Naive B cell (primary cell): Measurements from ENCODE around the gene IFNGR2. TPM values are rescaled to one million over a fixed set of nuclear protein-coding genes. Genes with fewer than 3 reads are reported as not detected.
A peak's percentile ranks its signal among the peaks of the same experiment; 100 is the strongest.

Source experiments
- ATAC-seq, 2 donors: fragments of 150-1000 bp; cut with Tn5 transposase; 2 replicates each; pipeline ENCODE4 v1.10.0; 2021; ENCODE audit warnings: low read depth in 2 of 2, mild to moderate bottlenecking in 2 of 2, moderate library complexity in 2 of 2
- DNase-seq: peaks from one replicate; pipeline ENCODE4 v3.0.0; 2022
- H3K27ac Mint-ChIP-seq, 6 donors: one replicate each; pipeline ENCODE4 v1.8.0; 2020 to 2022; ENCODE audit warnings: mild to moderate bottlenecking in 6 of 6, mixed read lengths in 6 of 6, moderate library complexity in 5 of 6, inconsistent platforms in 2 of 6
- H3K27me3 Mint-ChIP-seq, 3 donors: one replicate each; pipeline ENCODE4 v1.8.0; 2021 to 2022; ENCODE audit warnings: mixed read lengths in 3 of 3, mild to moderate bottlenecking in 1 of 3
- H3K36me3 Mint-ChIP-seq, 2 donors: one replicate each; pipeline ENCODE4 v1.8.0; 2020 to 2022; ENCODE audit warnings: mixed read lengths in 2 of 2, inconsistent platforms in 1 of 2, mild to moderate bottlenecking in 1 of 2
- H3K4me1 Mint-ChIP-seq, 3 donors: one replicate each; pipeline ENCODE4 v1.8.0; 2020 to 2022; ENCODE audit warnings: mixed read lengths in 3 of 3, inconsistent platforms in 1 of 3, mild to moderate bottlenecking in 1 of 3, moderate library complexity in 1 of 3
- H3K4me3 Mint-ChIP-seq, 8 donors: one replicate each; pipeline ENCODE4 v1.8.0; 2020 to 2022; ENCODE audit warnings: mild to moderate bottlenecking in 8 of 8, mixed read lengths in 8 of 8, moderate library complexity in 8 of 8, inconsistent platforms in 2 of 8
- H3K9me3 Mint-ChIP-seq, 7 donors: one replicate each; pipeline ENCODE4 v1.8.0; 2020 to 2022; ENCODE audit warnings: mixed read lengths in 7 of 7, mild to moderate bottlenecking in 5 of 7, inconsistent platforms in 2 of 7, moderate library complexity in 1 of 7
- polyA plus RNA-seq, 6 donors: library from polyadenylated mRNA; unstranded; fragments of 300-500 nt; fragmentation: Illumina TruSeq; gene quantifications; one replicate each; pipeline ENCODE4 v1.2.3, GENCODE V29; 2021; ENCODE audit warnings: low read depth in 6 of 6

Gene IFNGR2
- polyA plus RNA-seq, 6 donors from 2014 or later, result 120 to 177 (median 144) TPM

DNA sequence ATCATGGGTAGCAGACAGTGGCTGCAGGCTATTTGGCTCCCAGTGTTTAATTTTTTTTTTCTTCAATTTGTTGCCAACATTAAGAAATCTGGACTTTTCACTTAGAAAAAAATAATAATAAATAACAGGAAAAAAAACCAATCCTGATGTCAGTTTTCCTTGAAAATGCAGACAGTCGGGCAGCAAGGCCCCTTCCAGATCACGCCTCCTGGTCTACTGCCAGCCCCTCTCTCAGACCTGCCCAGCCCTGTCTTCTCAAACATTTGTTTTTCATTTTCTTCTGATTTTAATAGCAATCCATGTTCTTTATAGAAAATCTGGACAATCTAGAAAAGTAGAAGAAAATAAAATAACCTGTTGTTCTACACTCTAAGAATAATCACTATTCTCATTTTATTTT is 15.5 kb downstream of the IFNGR2 start:
- H3K36me3 Mint-ChIP-seq, result peaks cover 9 to 10% of the 10 kb centered on the region in 2 donors
- H3K4me1 Mint-ChIP-seq, result peaks cover 9 to 40% (median 26%) of the 10 kb centered on the region in 3 donors
- no peaks in the 10 kb centered on the region for H3K9me3 Mint-ChIP-seq
- ATAC-seq (no peak), DNase-seq (no peak)
- H3K27ac Mint-ChIP-seq, result peak overlapping the region in 3 of 6 donors; percentile 67 to 78 (median 72)
- H3K4me3 Mint-ChIP-seq, result no peak overlapping the region
- H3K27me3 Mint-ChIP-seq, result no peaks in the 10 kb centered on the region

DNA sequence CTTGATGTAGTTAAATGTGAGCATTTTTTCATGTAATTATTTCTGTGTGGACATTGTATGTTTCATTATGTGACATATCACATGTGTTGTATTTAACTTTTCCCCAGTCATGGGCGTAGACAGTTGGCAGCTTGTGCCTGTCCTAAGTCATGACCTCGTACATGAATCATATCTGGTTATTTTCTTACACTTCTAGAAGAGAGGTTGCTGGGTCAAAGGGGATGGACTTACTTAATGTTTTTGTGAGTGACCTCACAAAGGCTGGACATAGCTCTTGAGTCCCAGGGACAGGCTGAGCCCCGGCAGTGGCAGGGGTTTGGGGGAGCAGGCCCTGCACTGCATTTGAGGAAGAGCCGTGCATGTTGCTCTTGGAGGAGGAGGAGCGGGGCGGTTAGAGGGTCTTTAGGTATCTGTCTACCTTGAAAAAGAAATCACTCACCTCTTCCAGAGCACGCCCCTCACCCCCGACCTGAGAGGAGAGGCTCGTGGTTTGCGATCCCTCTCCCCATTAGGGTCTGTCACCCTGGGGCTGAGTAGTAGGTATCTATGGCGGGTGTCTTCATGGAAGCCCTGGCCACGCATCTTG is 16.4 kb downstream of the IFNGR2 start:
- no peak for ATAC-seq
- Mint-ChIP-seq H3K4me1 (peaks cover 9 to 37% (median 24%) of the 10 kb centered on the region in 3 donors), H3K4me3 (peak overlapping the region in 1 of 8 donors; percentile 42), H3K27ac (peak overlapping the region; percentile 47 to 86 (median 64)), H3K36me3 (peaks cover 9 to 10% of the 10 kb centered on the region in 2 donors), H3K9me3 (no peaks in the 10 kb centered on the region), H3K27me3 (no peaks in the 10 kb centered on the region)
- no peak for DNase-seq

DNA sequence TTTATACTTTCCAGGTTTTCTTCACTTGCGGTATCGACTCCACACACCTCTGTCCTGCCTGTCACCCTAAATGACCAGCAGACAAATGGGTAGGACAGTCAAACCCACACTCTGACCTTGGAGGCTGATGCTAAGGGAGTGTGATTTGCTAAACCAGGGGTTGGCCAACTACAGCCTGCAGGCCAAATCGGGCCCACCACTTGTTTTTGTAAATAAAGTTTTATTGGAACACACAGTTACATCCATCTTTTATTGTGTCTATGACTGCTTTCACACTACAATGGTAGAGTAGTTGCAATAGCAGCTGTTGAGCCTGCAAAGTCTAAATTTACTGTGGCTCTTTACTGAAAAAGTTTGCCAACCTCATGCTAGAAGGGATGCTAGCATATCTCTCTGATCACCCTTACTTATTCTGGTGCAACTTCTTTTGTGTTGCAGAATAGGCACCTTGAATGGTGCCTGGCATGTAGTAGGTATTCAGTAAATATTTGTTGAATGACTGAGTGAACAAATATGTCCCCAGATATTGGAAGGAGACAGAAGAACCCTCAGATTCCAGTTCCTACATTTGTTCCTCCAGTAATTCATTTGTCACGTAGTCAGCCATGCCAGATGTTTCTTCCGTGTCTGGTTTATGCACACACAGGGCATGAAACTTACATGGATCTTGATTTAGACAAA is 18.6 kb downstream of the IFNGR2 start:
- H3K27me3 Mint-ChIP-seq, result no peaks in the 10 kb centered on the region
- DNase-seq (no peak), ATAC-seq (no peak)
- H3K9me3 Mint-ChIP-seq, result no peaks in the 10 kb centered on the region
- peak overlapping the region in 1 of 6 donors; percentile 62 for H3K27ac Mint-ChIP-seq
- H3K4me3 Mint-ChIP-seq, result no peak overlapping the region
- H3K36me3 Mint-ChIP-seq, result peaks cover 9 to 10% of the 10 kb centered on the region in 2 donors
- H3K4me1 Mint-ChIP-seq, result peaks cover 7 to 22% (median 13%) of the 10 kb centered on the region in 3 donors

- no peak for DNase-seq
- Mint-ChIP-seq H3K27ac (peak overlapping the region in 3 of 6 donors; percentile 59 to 86 (median 82)), H3K9me3 (no peaks in the 10 kb centered on the region), H3K4me3 (no peak overlapping the region), H3K4me1 (peaks cover 7 to 27% (median 22%) of the 10 kb centered on the region in 3 donors), H3K27me3 (no peaks in the 10 kb centered on the region), H3K36me3 (peaks cover 10% of the 10 kb centered on the region in 2 donors)
- no peak for ATAC-seq
Measured at GRCh38 chr21:33424214-33424613, 21.0 kb downstream of the IFNGR2 start.

DNA sequence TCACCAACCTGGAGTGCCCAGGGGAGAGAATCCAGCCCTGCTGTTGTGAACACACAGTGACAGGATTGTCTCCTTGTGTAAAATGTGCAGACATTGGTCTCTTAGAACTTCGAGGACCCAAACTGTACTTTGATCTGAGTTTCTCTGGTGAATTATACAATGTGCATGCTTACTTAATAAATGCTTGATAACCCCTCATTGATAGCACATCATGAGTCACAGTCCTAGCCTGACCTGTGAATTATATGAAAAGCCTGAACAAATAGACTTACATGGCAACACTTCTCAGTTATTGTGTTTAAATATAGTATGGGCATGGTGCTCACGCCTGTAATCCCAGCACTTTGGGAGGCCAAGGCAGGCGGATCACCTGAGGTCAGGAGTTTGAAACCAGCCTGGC is 22.6 kb downstream of the IFNGR2 start:
- Mint-ChIP-seq H3K9me3 (no peaks in the 10 kb centered on the region), H3K27me3 (no peaks in the 10 kb centered on the region), H3K4me1 (peaks cover 4 to 21% (median 15%) of the 10 kb centered on the region in 3 donors), H3K36me3 (peaks cover 0 to 10% of the 10 kb centered on the region in 2 donors), H3K27ac (peak overlapping the region in 4 of 6 donors; percentile 13 to 80 (median 25)), H3K4me3 (no peak overlapping the region)
- DNase-seq, result no peak
- ATAC-seq, result no peak

- peak overlapping the region in 4 of 6 donors; percentile 37 to 88 (median 70) for H3K27ac Mint-ChIP-seq
Measured at GRCh38 chr21:33427051-33427450, 23.8 kb downstream of the IFNGR2 start.

GRCh38 chr21:33428669-33429068 is 25.5 kb downstream of the IFNGR2 start:
- peaks cover 14 to 20% of the 10 kb centered on the region in 2 donors for H3K36me3 Mint-ChIP-seq
- H3K9me3 Mint-ChIP-seq, result no peaks in the 10 kb centered on the region
- peak overlapping the region in 1 of 8 donors; percentile 30 for H3K4me3 Mint-ChIP-seq
- no peaks in the 10 kb centered on the region for H3K27me3 Mint-ChIP-seq
- DNase-seq, result no peak
- H3K4me1 Mint-ChIP-seq, result peaks cover 13 to 33% (median 26%) of the 10 kb centered on the region in 3 donors
- ATAC-seq, result no peak
- peak overlapping the region in 5 of 6 donors; percentile 36 to 74 (median 60) for H3K27ac Mint-ChIP-seq

More at GRCh38 chr21:33427051-33427450, 23.8 kb downstream of the IFNGR2 start:
- Mint-ChIP-seq H3K4me1 (peaks cover 4 to 20% (median 15%) of the 10 kb centered on the region in 3 donors), H3K4me3 (peak overlapping the region in 1 of 8 donors; percentile 13), H3K27me3 (no peaks in the 10 kb centered on the region), H3K36me3 (peaks cover 0 to 11% of the 10 kb centered on the region in 2 donors), H3K9me3 (no peaks in the 10 kb centered on the region)
- no peak for DNase-seq
- no peak for ATAC-seq

- H3K27me3 Mint-ChIP-seq, result no peaks in the 10 kb centered on the region
- no peaks in the 10 kb centered on the region for H3K9me3 Mint-ChIP-seq
- H3K36me3 Mint-ChIP-seq, result peaks cover 18 to 30% of the 10 kb centered on the region in 2 donors
- ATAC-seq (no peak), DNase-seq (no peak)
- peaks cover 23 to 53% (median 43%) of the 10 kb centered on the region in 3 donors for H3K4me1 Mint-ChIP-seq
- peak overlapping the region in 1 of 6 donors; percentile 53 for H3K27ac Mint-ChIP-seq
- H3K4me3 Mint-ChIP-seq, result no peak overlapping the region
Measured at GRCh38 chr21:33430858-33431257, 27.6 kb downstream of the IFNGR2 start.

GRCh38 chr21:33432496-33432895 is 29.3 kb downstream of the IFNGR2 start:
- Mint-ChIP-seq H3K36me3 (peaks cover 18 to 25% of the 10 kb centered on the region in 2 donors), H3K9me3 (no peaks in the 10 kb centered on the region), H3K4me1 (peaks cover 26 to 58% (median 46%) of the 10 kb centered on the region in 3 donors), H3K4me3 (peak overlapping the region in 1 of 8 donors; percentile 21), H3K27me3 (no peaks in the 10 kb centered on the region), H3K27ac (peak overlapping the region in 5 of 6 donors; percentile 68 to 95 (median 79))
- DNase-seq, result no peak
- ATAC-seq, result no peak

DNA sequence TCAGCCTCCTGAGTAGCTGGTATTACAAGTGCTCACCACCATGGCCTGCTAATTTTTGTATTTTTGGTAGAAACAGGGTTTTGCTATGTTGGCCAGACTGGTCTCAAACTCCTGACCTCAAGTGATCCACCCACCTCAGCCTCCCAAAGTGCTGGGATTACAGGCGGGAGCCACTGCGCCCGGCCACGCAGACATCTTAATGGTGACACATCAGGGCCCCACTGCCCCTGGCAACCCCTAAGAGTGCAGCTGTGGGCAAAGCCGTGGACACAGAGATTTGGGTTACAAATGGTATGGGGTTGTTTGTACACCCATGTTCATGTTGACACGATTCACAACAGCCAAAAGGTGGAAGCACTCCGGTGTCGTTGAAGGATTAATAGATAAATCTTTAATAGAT is 29.8 kb downstream of the IFNGR2 start:
- no peaks in the 10 kb centered on the region for H3K27me3 Mint-ChIP-seq
- H3K36me3 Mint-ChIP-seq, result peaks cover 18 to 25% of the 10 kb centered on the region in 2 donors
- no peaks in the 10 kb centered on the region for H3K9me3 Mint-ChIP-seq
- DNase-seq (no peak), ATAC-seq (no peak)
- peak overlapping the region in 3 of 8 donors; percentile 26 to 44 (median 43) for H3K4me3 Mint-ChIP-seq
- peak overlapping the region; percentile 77 to 98 (median 88) for H3K27ac Mint-ChIP-seq
- H3K4me1 Mint-ChIP-seq, result peaks cover 29 to 64% (median 51%) of the 10 kb centered on the region in 3 donors

DNA sequence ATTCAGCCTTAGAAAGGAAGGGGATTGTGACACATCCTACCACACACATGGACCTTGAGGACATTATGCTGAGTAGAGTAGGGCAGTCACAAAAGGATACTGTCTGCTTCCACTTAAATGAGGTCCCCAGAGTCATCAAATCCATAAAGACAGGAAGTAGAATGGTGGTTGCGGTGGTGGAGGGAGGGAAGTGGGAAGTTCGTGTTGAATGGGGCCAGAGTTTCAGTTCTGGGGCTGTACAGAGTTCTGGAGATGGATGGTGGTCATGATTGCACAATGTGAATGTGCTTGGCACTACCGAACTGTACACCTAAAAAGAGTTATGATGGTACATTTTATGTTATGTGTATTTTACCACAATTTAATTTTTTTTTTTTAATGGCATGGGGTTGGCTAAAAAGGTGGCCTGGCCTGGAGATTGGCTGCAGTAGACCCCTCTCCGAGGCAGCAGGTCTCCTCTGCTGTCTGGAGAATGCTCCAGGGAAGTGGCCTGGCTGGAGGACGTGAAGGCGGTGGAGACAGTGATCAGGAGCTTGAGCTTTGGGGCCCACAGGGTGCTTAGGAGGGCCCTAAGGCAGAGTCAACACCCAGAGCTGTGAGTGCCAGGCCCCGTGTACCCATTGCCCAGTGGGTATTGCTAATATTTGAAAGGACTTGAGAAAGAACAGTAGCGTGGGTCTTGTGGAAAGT is 30.4 kb downstream of the IFNGR2 start:
- no peak for ATAC-seq
- peaks cover 18 to 25% of the 10 kb centered on the region in 2 donors for H3K36me3 Mint-ChIP-seq
- peak overlapping the region in 5 of 8 donors; percentile 0 to 44 (median 26) for H3K4me3 Mint-ChIP-seq
- H3K27me3 Mint-ChIP-seq, result no peaks in the 10 kb centered on the region
- no peak for DNase-seq
- H3K9me3 Mint-ChIP-seq, result no peaks in the 10 kb centered on the region
- peak overlapping the region; percentile 67 to 98 (median 88) for H3K27ac Mint-ChIP-seq
- H3K4me1 Mint-ChIP-seq, result peaks cover 29 to 66% (median 51%) of the 10 kb centered on the region in 3 donors

- peak; percentile 32 for DNase-seq
- ATAC-seq, result peak; percentile 88 to 89
- H3K4me3 Mint-ChIP-seq, result peak overlapping the region in 6 of 8 donors; percentile 26 to 65 (median 49)
- no peaks in the 10 kb centered on the region for H3K27me3 Mint-ChIP-seq
- peaks cover 24 to 29% of the 10 kb centered on the region in 2 donors for H3K36me3 Mint-ChIP-seq
- peaks cover 34 to 58% (median 50%) of the 10 kb centered on the region in 3 donors for H3K4me1 Mint-ChIP-seq
- H3K9me3 Mint-ChIP-seq, result no peaks in the 10 kb centered on the region
- peak overlapping the region; percentile 57 to 96 (median 81) for H3K27ac Mint-ChIP-seq
Measured at GRCh38 chr21:33434770-33435360, 31.7 kb downstream of the IFNGR2 start.

DNA sequence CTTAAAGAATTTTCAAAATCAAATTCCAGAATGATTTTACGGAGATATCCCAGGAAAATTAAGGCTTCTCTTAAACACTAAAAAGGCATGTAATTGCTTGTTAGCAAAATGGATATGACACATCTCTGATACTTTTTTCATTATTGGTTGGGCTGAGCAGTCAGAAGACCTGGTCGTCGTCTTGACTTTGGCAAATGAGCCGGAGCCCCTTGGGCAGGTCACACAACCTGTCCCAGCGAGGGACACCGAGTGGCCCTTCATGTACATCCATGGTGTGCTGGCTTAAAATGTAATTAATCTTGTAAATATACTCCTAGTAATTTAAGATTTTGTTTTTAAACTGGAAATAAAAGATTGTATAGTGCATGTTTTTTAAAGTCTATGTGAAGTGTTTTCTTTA is 33.9 kb downstream of the IFNGR2 start:
- ATAC-seq, result no peak
- H3K4me3 Mint-ChIP-seq, result peak overlapping the region in 2 of 8 donors; percentile 17 to 51
- peaks cover 45 to 78% (median 66%) of the 10 kb centered on the region in 3 donors for H3K4me1 Mint-ChIP-seq
- H3K27me3 Mint-ChIP-seq, result no peaks in the 10 kb centered on the region
- no peak for DNase-seq
- peaks cover 24 to 27% of the 10 kb centered on the region in 2 donors for H3K36me3 Mint-ChIP-seq
- H3K27ac Mint-ChIP-seq, result peak overlapping the region in 5 of 6 donors; percentile 72 to 94 (median 84)
- H3K9me3 Mint-ChIP-seq, result no peaks in the 10 kb centered on the region
